RPMI8226 (cell line): Measurements from ENCODE around the gene GLA.

Experiments used
- DNase-seq: peaks from one replicate; pipeline ENCODE4 v3.0.0-alpha.2; 2015

GLA gene

GRCh38 chrX:101395789-101396188, 11.9 kb downstream of the GLA start:
- no peak for DNase-seq

GRCh38 chrX:101394372-101394771, 13.4 kb downstream of the GLA start:
- DNase-seq, result no peak

- no peak for DNase-seq
These were observed 14.0 kb downstream of the GLA start for GRCh38 chrX:101393530-101394305.

- no peak for DNase-seq
These were observed 15.9 kb downstream of the GLA start for GRCh38 chrX:101391831-101392230.

- DNase-seq, result peak; percentile 93
These were observed 16.8 kb downstream of the GLA start, which contains the start of gene RPL36A for GRCh38 chrX:101390664-101391525. RPL36A (plus strand) TSS chrX:101391011; CDS start chrX:101391044, 33 bp downstream.

GRCh38 chrX:101388604-101389003, 19.1 kb downstream of the GLA start:
- no peak for DNase-seq

- no peak for DNase-seq
These were observed 21.2 kb downstream of the GLA start for GRCh38 chrX:101386542-101386885.

GRCh38 chrX:101385795-101386541, 21.8 kb downstream of the GLA start, which contains the start of gene BTK:
BTK (minus strand) TSS chrX:101386191; CDS start chrX:101375284, 10,907 bp downstream.
- peak; percentile 62 for DNase-seq

GRCh38 chrX:101385026-101385684, 22.6 kb downstream of the GLA start:
- no peak for DNase-seq

- DNase-seq, result peak; percentile 19
These were observed 24.0 kb downstream of the GLA start for GRCh38 chrX:101383679-101384205.

- no peak for DNase-seq
These were observed 30.2 kb downstream of the GLA start for GRCh38 chrX:101377547-101377946.

- no peak for DNase-seq
These were observed 36.7 kb downstream of the GLA start for GRCh38 chrX:101370888-101371504.

- DNase-seq, result no peak
These were observed 38.0 kb downstream of the GLA start for GRCh38 chrX:101369687-101370086.

GRCh38 chrX:101368800-101369199, 38.9 kb downstream of the GLA start:
- DNase-seq, result no peak

GRCh38 chrX:101365301-101365795, 42.4 kb downstream of the GLA start:
- no peak for DNase-seq

GRCh38 chrX:101362757-101363156, 45.0 kb downstream of the GLA start:
- no peak for DNase-seq

GRCh38 chrX:101362116-101362515, 45.6 kb downstream of the GLA start:
- no peak for DNase-seq

GRCh38 chrX:101360390-101360789, 47.3 kb downstream of the GLA start:
- DNase-seq, result no peak

- DNase-seq, result no peak
These were observed 47.8 kb downstream of the GLA start for GRCh38 chrX:101359966-101360365.

GRCh38 chrX:101357166-101357795, 50.4 kb downstream of the GLA start:
- peak; percentile 35 for DNase-seq

GRCh38 chrX:101349193-101349562, 58.5 kb downstream of the GLA start:
- no peak for DNase-seq
